GM15510 (cell line): ENCODE results near the gene TRPM8.

Source experiments
- POLR2A ChIP-seq: IDR thresholded peaks from 3 replicates; pipeline ENCODE4 v1.6.1; 2011; ENCODE audit warnings: borderline replicate concordance; ENCODE audit not compliant: insufficient read length; ENCODE audit errors: extremely low read depth

The TRPM8 gene

GRCh38 chr2:233928594-233929351, 11.6 kb downstream of the TRPM8 start:
- no peak for TF ChIP-seq POLR2A

- TF ChIP-seq POLR2A = no peak
These were observed 12.3 kb downstream of the TRPM8 start for GRCh38 chr2:233929352-233930022.

GRCh38 chr2:233934524-233934923, 17.4 kb downstream of the TRPM8 start:
- no peak for TF ChIP-seq POLR2A

- no peak for TF ChIP-seq POLR2A
These were observed 18.3 kb downstream of the TRPM8 start for GRCh38 chr2:233935426-233935825.

- TF ChIP-seq POLR2A = no peak
These were observed 18.9 kb downstream of the TRPM8 start for GRCh38 chr2:233936089-233936488.

GRCh38 chr2:233938676-233939370, 21.6 kb downstream of the TRPM8 start:
- TF ChIP-seq POLR2A = no peak

- TF ChIP-seq POLR2A = no peak
These were observed 23.5 kb downstream of the TRPM8 start for GRCh38 chr2:233940376-233941276.

GRCh38 chr2:233942731-233943130, 25.6 kb downstream of the TRPM8 start:
- TF ChIP-seq POLR2A = no peak

GRCh38 chr2:233944269-233944668, 27.1 kb downstream of the TRPM8 start:
- no peak for TF ChIP-seq POLR2A

- no peak for TF ChIP-seq POLR2A
These were observed 27.5 kb downstream of the TRPM8 start for GRCh38 chr2:233944722-233945121.

GRCh38 chr2:233945146-233945545, 28.0 kb downstream of the TRPM8 start:
- no peak for TF ChIP-seq POLR2A

GRCh38 chr2:233950078-233950825, 33.1 kb downstream of the TRPM8 start:
- TF ChIP-seq POLR2A = no peak

GRCh38 chr2:233952335-233952734, 35.2 kb downstream of the TRPM8 start:
- no peak for TF ChIP-seq POLR2A
